GM18499 (cell line): ENCODE data around the gene ALG3.

Experiments used
- ATAC-seq: cut with Tn5 transposase; IDR thresholded peaks from one replicate; pipeline ENCODE4 v1.9.1; 2021; ENCODE audit warnings: moderate number of reproducible peaks; ENCODE audit not compliant: insufficient read depth, unreplicated experiment

The ALG3 gene

DNA sequence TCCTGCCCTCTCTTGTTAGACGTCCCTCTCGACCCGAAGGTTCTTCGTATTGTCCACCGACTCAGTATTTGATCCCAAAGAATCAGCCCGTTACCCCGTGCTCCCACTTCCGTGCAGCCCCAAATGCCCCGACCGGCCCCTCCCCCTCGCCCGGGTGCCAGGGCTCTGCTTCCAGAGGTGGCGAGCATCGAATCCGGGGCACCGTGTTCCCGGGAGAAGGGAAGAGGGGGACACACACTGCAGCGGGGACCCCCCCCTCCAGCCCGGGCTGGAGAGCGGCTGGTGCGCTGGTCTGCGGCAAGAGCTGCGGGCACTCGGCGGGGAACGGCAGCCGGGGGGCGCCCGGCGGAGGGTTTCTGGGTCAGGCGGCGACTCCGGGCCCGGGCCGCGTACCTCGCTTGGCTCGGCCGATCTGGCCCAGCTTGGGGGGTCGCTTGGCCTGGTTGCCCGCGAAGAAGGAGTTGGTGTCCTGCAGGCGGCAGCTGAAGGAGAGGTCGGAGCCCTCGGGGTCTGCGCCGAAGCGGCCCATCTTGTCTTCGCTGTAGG is 12.0 kb upstream of the ALG3 start:
- ATAC-seq = no peak

DNA sequence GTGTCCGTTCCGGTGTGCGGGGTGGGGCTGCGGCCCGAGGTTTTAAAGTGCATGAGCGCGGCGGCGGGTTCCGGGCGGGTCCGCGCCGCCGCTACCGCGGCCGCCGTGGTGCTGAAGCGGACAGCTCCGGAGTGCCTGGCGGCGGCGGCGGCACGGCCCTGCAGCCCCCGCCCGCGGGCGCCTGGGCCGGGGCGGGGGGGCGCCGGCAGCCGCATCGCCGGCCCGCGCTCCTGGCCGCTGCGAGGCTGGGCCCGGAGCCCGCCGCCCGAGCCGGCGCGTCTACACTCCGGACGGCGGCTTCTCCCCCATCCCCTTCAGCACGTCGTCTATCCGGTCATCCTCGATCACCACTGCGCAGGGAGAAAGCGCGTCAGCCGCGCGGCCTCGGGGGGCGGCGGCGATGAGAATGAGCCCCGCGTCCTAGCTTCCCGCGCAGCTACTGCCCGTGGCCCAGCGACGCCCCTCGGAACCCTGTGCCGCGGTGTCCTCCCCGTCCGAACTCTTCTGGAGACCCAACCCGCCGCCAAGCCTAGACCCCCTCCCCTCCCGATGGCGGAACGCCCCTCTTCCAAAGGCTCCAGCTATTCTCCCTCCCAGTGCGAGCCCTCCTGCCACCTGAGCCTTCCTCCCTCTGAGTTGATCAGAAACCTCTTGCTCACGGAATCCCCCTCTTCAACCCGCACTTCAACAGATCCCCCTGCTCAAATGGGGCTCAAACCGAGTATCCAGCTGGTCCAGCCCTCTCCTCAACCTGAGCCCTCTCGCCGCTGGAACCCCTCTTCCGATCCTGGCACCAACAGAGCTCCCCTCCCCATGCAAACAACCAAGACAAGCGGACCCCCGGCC is 11.3 kb upstream of the ALG3 start:
- ATAC-seq = no peak

DNA sequence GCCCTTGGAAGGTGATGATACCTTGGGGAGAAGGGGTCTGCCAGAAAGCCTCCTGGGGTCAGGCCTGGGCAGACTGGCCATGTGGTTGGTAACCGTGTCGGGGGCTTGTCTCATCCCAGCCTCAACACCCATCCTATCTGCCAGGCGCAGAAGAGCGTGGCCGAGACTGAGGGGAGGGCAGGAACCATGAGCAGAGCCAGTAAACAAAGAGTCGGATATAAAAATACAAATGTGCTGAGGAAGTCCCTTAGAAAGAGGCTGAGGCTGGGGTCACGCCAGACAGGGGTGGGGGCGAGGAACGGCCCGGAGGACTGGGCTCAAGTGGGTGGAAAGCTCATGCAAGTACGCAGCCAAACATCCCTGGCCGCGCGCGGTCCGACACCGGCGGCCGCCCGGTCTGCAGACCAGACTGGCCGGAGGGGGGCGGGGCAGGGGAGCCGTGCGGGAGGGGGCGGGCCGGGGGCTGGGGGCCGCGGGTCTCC is 10.7 kb upstream of the ALG3 start:
- ATAC-seq = no peak

DNA sequence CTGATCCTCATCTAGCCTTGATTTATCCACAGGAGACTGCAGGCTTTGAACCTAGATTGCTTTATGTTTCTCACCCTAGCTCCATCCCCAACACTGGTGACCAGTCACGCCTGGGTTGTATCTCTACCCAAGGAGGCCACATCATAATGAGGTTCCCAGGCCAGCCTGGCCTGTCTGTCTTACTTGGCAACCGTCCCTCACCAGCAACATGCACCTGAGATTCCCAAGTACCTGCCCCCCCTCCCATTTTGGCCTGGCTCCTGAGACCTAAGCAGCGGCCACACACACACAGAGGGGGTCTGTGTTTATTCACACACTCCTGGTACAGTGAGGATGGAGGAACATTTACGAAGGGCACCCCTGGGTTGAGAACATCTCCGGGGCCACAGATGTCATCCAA is 10.2 kb upstream of the ALG3 start:
- ATAC-seq = no peak

DNA sequence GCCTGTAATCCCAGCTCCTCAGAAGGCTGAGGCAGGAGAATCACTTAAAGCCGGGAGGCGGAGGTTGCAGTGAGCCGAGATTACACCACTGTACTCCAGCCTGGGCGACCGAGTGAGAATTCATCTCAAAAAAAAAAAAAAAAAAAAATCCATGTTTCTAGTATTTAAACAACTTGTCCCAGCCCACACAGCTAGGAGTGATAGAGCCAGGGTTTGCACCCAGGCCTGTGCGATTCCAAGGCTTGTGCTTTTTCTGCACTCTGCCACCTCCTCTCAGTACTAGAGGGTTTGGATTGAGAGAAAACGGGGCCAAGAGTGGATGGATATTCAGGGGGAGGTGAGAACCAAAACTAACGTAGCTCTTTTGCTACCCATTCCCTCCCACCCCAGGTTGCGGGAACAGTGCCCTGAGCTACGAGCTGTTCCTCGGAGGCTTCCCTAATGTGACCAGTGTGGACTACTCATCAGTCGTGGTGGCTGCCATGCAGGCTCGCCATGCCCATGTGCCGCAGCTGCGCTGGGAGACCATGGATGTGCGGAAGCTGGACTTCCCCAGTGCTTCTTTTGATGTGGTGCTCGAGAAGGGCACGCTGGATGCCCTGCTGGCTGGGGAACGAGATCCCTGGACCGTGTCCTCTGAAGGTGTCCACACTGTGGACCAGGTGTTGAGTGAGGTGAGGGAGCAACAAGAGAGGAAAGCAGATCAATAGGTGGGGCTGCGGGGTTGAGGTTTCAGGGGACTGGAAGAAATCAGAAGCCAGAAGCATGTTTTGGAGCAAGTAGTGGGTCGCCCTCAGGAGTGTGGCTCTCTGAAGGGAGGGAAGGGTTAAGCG is 8.5 kb upstream of the ALG3 start:
- no peak for ATAC-seq

DNA sequence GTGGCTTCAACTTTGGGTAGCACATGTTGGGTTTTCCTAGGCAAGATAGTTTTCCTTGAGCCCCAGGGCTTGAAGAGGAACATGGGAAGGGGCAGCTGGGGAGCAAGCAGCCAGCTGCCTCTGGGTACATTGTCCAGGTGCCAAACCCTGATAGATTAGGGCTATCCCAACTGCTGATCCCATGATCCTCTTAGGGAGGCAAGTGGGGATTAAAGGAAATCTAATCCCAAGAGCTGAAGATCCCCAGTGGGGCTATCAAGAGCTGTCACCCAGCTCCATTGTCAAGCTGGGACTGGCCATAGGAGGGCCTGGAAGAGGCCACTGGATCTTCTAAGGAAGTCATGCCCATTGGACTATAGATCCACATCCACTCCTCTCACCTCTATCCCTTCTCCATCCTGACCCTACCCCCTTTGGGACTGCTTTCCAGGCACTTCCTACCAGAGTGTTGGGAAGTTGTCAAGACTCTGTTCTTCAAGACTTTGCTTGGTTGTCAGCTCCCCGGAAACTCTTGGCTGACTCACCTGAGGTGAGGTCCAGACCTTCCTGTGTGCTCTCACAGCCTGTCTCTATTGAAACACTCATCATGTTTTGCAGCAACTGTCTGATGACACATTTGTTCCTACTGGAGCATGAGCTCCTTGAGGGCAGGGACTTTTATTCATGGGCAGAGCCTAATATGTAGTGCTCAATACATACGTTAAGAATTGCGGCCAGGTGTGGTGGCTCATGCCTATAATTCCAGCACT is 6.7 kb upstream of the ALG3 start:
- ATAC-seq = no peak

DNA sequence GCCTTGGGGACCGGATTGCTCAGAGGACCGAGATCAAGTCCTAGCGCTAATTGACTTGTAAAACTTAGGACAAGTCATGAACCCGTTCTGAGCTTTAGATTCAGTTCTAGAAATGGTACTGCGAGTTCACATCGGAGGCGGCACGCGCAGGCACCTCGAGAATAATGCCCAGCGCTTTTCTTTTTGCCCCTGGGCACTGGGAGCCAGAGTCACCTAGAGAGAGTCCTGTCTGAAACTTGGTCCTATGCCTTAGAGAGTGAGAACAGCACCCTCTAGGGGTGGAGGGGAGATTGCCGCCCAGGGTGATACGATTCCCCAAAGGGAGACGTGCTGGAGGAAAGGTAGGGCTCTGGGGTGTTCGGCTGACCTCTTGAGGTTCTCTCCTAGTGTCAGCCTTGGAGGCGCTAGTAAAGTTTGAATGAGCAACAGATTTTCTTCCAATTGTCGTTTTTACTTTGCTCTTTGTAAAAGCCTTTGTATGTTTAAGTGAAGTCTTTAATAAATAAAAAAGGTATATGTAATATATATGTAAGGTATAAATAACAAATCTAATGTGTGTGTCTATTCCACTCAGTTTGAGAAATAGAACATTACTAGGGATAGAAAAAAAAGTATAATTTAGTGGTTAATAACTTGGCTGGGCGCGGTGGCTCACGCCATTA is 1.5 kb upstream of the ALG3 start:
- ATAC-seq = peak; percentile 41

DNA sequence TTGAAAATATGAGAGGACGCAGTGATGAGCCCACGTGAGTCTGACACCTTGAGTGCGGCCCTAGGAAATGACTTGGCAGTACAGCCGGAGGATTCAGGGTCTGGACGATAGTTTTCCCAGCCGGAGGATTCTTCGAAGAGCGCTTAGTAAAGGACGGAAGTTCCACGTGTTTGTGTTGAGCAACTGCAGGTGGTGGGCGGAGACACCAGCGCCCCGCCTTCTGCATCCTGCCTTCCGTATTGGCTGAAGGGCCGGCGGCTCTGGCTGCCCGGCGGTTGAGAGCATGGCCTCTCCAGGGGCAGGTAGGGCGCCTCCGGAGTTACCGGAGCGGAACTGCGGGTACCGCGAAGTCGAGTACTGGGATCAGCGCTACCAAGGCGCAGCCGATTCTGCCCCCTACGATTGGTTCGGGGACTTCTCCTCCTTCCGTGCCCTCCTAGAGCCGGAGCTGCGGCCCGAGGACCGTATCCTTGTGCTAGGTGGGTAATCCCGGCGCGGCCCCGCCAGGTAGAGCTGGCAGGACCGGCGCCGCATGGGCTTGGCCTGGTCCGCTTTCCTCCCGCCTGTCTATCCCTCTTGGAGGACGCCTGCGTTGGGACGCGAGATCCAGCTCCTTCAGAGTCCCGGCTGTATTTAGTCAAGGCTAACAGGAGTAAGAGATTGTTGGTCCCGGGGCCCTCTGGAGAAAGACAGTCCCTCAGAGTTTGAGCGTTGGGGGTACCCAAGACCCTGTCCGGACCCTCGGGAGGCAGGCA is 827 bp upstream of the ALG3 start, which contains the start of gene EEF1AKMT4:
Gene EEF1AKMT4 (plus strand): TSS at position 261 of the 755 bp plus-strand sequence. CDS start 23 bp downstream, at position 284.
- peak; percentile 78 for ATAC-seq

DNA sequence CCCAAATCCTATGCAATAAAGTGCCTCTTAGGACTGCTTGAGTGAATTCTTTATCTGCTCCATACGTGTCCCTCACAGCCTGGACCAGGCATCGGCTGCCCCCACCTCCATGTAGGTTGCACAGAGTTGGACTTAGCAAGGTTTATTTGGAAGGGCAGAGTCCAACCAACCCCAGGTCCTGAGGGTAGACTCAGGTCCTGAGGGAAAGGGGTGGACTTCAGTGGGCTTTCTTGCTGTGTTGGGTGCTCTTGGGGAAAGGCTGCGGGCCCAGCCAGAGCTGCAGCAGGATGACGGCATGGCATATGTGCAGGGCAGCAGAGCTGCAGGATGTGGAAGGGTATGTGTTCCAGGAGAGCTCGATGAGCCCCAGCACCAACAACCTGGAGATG is 6.5 kb downstream of the ALG3 start:
- ATAC-seq = no peak

DNA sequence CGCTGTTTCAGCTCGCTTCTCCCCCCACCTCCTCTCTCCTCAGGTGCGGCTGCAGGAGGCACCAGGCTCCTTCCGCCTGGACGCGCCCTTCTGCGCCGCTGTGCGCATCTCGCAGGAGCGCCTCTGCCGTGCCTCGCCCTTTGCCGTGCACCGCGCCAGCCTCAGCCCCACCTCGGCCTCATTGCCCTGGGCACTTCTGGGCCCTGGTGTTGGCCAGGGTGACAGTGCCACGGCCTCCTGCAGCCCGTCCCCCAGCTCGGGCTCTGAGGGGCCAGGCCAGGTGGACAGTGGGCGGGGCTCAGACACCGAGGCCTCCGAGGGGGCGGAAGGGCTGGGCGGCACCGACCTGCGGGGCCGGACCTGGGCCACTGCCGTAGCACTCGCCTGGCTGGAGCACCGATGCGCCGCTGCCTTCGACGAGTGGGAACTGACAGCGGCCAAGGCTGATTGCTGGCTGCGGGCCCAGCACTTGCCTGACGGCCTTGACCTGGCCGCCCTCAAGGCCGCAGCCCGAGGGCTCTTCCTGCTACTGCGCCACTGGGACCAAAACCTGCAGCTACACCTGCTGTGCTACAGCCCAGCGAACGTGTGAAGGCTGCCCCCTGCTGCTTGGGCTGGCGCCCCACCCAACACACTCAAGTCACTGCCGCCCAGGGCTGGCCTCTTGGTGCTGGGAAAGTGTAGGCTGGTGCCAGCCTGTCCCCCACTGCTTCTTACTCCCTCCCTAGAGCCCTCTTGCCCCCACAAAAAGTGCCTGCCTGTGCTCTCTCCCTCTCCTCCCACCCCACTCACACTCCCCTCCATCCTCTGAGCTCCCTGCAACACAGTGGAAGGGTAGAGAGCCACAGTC is 7.1 kb downstream of the ALG3 start:
- ATAC-seq = no peak

DNA sequence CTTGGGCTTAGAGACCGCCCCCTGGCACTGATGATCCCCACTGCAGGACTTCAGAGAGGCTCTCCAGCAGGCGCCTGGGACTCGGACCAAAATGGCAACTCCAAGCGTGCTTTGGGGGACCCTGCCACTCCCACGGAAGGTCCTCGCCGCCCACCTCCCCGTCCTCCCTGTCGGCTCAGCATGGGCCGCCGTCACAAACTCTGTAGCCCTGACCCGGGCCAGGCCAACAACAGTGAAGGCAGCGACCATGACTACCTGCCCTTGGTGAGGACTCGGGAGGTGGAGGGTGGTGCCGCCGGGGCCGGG is 7.7 kb downstream of the ALG3 start:
- ATAC-seq = no peak

DNA sequence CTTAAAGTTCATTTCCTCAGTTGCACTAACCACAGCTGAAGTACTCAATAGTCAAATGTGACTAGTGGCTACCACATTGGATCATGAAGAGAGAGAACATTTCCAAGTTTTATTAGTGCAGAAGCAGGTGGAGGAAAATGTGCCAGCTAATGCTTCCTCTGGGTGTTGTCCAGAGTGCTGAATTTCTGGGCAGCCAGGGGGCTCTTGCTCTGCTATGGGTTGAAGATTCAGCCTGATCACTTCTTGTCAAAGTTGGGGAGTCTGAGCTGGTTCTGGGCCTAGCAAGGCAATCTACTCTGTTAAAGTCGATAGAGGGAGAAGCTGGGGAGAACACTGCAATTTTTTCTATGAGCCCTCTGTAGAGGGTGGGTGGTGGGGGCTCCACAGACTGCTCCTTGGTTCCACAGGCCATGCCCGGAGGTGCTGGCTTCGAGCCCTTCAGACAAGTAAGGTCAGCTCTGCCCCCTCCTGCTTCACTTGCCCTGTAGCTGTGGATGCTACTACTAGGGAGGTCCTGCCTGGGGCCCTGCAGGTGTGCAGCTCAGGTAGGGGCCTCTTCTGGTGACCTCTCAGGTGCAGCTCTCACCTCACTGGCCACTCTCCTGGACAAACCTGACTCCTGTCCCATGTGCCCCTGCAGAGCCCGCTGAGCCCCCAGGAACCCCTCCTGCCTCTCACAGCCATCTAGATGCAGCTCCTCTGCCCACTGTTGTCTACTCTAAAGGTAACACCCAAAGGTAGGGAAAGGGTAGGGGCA is 8.2 kb downstream of the ALG3 start:
- no peak for ATAC-seq

DNA sequence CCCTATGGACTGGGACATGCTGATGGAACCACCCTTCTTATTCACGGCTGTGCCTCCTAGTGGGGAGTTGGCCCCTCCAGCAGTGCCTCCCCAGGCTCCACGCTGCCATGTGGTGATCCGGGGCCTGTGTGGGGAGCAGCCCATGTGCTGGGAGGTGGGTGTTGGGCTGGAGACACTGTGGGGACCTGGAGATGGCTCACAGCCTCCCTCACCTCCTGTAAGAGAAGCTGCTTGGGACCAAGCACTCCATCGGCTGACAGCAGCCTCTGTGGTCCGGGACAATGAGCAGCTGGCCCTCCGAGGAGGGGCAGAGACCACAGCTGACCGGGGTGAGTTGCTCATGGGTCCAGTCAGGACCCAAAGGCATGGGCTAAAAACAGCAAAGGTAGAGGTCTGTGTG is 9.1 kb downstream of the ALG3 start:
- no peak for ATAC-seq

DNA sequence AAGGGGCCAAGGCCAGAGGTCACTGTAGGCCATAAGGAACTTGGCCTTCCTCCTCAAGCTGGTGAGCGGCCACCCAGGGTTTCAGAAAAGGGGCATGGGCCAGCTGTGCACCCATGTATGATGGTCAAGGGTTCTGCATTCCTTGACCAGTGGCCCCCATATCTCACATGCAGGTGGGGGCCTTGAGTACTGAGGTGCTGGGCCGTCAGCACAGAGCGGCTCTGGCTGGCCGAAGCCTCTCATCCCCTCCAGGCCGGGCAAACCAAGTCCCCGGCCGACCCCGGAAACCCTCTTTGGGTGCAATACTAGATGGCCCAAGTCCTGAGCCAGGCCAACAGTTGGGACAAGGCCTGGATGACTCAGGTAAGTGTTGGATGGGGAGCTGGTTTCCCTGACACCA is 9.5 kb downstream of the ALG3 start:
- ATAC-seq = no peak

DNA sequence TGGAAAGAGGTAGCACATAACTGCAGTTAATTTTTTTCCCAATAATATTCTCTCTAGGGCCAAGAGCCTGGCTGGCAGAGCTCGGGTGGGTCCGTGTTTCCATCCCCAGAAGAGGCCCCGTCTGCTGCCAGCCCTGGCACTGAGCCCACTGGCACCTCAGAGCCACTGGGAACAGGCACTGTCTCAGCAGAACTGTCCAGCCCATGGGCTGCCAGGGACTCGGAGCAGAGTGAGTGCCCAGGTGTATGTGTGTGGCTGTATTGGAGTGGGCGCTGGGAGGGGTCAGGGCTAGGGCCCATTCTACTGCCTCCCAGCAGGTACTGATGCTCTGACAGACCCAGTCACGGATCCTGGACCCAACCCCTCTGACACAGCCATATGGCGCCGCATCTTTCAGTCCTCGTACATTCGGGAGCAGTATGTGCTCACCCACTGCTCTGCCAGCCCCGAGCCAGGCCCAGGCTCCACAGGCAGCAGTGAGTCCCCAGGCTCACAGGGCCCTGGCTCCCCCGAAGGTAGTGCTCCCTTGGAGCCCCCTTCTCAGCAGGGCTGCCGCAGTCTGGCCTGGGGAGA is 10.4 kb downstream of the ALG3 start:
- no peak for ATAC-seq

DNA sequence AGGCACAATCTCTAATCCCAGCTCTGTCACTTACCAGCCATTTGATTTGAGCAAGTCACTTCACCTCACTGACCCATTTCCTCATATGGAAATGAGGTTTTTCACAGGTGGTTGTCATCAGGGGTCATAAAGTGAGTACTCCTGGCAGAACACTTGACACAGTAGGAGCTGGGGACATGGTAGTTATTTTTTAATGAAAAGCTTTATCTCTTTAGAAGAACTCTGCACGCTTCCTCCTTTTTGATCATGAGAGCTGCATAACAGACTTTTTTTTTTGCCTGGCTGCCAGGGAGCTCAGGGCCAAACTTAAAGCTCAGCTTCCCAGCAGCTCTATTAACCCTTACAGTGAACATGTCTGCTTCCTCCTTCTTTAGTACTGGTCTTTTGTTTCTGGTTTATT is 11.0 kb downstream of the ALG3 start:
- ATAC-seq = no peak

DNA sequence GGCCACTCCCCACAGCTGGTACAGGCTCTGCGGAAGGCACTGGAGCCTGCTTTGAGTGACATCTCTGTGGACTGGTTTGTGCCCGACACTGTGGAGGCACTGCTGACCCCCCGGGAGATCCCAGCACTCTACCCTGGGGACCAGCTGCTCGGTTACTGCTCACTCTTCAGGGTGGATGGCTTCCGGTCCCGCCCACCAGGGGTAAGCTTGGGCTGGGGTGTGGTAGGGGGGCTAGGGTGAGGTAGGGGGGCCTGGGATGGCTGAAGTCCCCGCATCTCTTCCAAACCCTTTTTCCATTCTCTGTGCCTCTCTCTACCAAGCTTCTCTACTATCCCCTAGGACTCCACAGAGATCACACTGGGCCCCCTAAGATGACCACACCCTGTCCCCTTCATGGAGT is 11.6 kb downstream of the ALG3 start:
- ATAC-seq = no peak
